Mesendoderm (in vitro differentiated cells): Measurements from ENCODE around the gene OR4F15.

Experiments
- DNase-seq: peaks from one replicate; pipeline ENCODE4 v3.0.0; 2013
- H2AK5ac ChIP-seq: 2 replicates; pipeline ENCODE4 v1.6.1; 2013; ENCODE audit warnings: low read length, inconsistent platforms
- H2BK120ac ChIP-seq: 2 replicates; pipeline ENCODE4 v1.6.1; 2013; ENCODE audit warnings: low read depth, mild to moderate bottlenecking, low read length, moderate library complexity, mixed read lengths
- H2BK15ac ChIP-seq: replicated peaks from 2 replicates; pipeline ENCODE4 v1.6.1; 2013; ENCODE audit warnings: low read depth, mild to moderate bottlenecking, moderate library complexity
- H2BK5ac ChIP-seq: 2 replicates; pipeline ENCODE4 v1.6.1; 2013; ENCODE audit warnings: low read length, inconsistent platforms
- H3K18ac ChIP-seq: 2 replicates; pipeline ENCODE4 v1.6.1; 2013; ENCODE audit warnings: mild to moderate bottlenecking, low read length, mixed read lengths
- H3K23ac ChIP-seq: one replicate; pipeline ENCODE4 v1.6.1; 2013; ENCODE audit warnings: low read length
- H3K27ac ChIP-seq: 2 replicates; pipeline ENCODE4 v1.5.1; 2013; ENCODE audit warnings: low read depth, mild to moderate bottlenecking, inconsistent platforms, low read length, moderate library complexity
- H3K27me3 ChIP-seq: 2 replicates; pipeline ENCODE4 v1.6.1; 2013; ENCODE audit warnings: low read length, control low read depth, mild to moderate bottlenecking, inconsistent platforms; ENCODE audit not compliant: insufficient read depth, poor library complexity
- H3K36me3 ChIP-seq: 2 replicates; pipeline ENCODE4 v1.6.1; 2013; ENCODE audit warnings: low read length, inconsistent platforms; ENCODE audit not compliant: control insufficient read depth, insufficient read depth
- H3K4ac ChIP-seq: one replicate; pipeline ENCODE4 v1.6.1; 2013; ENCODE audit warnings: low read depth, mild to moderate bottlenecking, low read length, moderate library complexity
- H3K4me1 ChIP-seq: 2 replicates; pipeline ENCODE4 v1.6.1; 2013; ENCODE audit warnings: low read depth, low read length, inconsistent platforms; ENCODE audit not compliant: control insufficient read depth
- H3K4me2 ChIP-seq: 2 replicates; pipeline ENCODE4 v1.6.1; 2013; ENCODE audit warnings: low read length
- H3K4me3 ChIP-seq: 2 replicates; pipeline ENCODE4 v1.5.1; 2013; ENCODE audit warnings: mild to moderate bottlenecking, low read length
- H3K56ac ChIP-seq: one replicate; pipeline ENCODE4 v1.6.1; 2013; ENCODE audit warnings: low read length
- H3K79me1 ChIP-seq: 2 replicates; pipeline ENCODE4 v1.6.1; 2013; ENCODE audit warnings: low read length, inconsistent platforms
- H3K79me2 ChIP-seq: 2 replicates; pipeline ENCODE4 v1.6.1; 2013; ENCODE audit warnings: mild to moderate bottlenecking, low read length; ENCODE audit not compliant: control insufficient read depth, insufficient read depth
- H3K9ac ChIP-seq: 2 replicates; pipeline ENCODE4 v1.6.1; 2013; ENCODE audit warnings: low read length, inconsistent platforms
- H4K5ac ChIP-seq: one replicate; pipeline ENCODE4 v1.6.1; 2013; ENCODE audit warnings: low read length
- H4K8ac ChIP-seq: one replicate; pipeline ENCODE4 v1.6.1; 2013; ENCODE audit warnings: low read depth, mild to moderate bottlenecking, control low read depth, low read length, moderate library complexity
- WGBS: extraction: QIAGEN DNeasy Blood & Tissue Kit; methylation state at CpG from one replicate; pipeline ENCODE4 v1.1.7; 2013; ENCODE audit warnings: low lambda C conversion rate, missing lambda C conversion rate; ENCODE audit not compliant: insufficient coverage; ENCODE audit errors: extremely low coverage; 5-methylcytosine and 5-hydroxymethylcytosine counted together

The OR4F15 gene

GRCh38 chr15:101804941-101805340 is 7.1 kb upstream of the OR4F15 start:
- Histone ChIP-seq H3K18ac (no peak overlapping the region), H2BK15ac (no peak overlapping the region), H2BK120ac (no peak overlapping the region), H3K79me2 (no peaks in the 10 kb centered on the region), H3K4me2 (no peak overlapping the region), H3K36me3 (no peaks in the 10 kb centered on the region), H3K79me1 (no peaks in the 10 kb centered on the region), H3K27me3 (no peaks in the 10 kb centered on the region), H3K56ac (no peak overlapping the region), H4K5ac (no peak overlapping the region), H2AK5ac (no peak overlapping the region), H3K4me3 (no peak overlapping the region), H3K4ac (no peak overlapping the region), H4K8ac (no peak overlapping the region), H3K27ac (no peak overlapping the region), H3K23ac (no peak overlapping the region), H3K9ac (no peak overlapping the region), H2BK5ac (no peak overlapping the region), H3K4me1 (no peaks in the 10 kb centered on the region)
- DNase-seq: no peak

- H3K27me3 ChIP-seq: no peaks in the 10 kb centered on the region
- H3K79me2 ChIP-seq: no peaks in the 10 kb centered on the region
- no peak overlapping the region for H4K8ac ChIP-seq
- no peak overlapping the region for H2BK5ac ChIP-seq
- no peak overlapping the region for H3K23ac ChIP-seq
- WGBS: no CpG with 5 or more reads among the region's 6 CpGs
- H3K79me1 ChIP-seq: no peaks in the 10 kb centered on the region
- H2BK120ac ChIP-seq: no peak overlapping the region
- H3K27ac ChIP-seq: no peak overlapping the region
- H3K4ac ChIP-seq: no peak overlapping the region
- no peaks in the 10 kb centered on the region for H3K36me3 ChIP-seq
- H3K9ac ChIP-seq: no peak overlapping the region
- no peak for DNase-seq
- no peak overlapping the region for H4K5ac ChIP-seq
- no peak overlapping the region for H3K4me2 ChIP-seq
- H2AK5ac ChIP-seq: no peak overlapping the region
- H2BK15ac ChIP-seq: no peak overlapping the region
- H3K18ac ChIP-seq: no peak overlapping the region
- no peak overlapping the region for H3K56ac ChIP-seq
- no peak overlapping the region for H3K4me3 ChIP-seq
- H3K4me1 ChIP-seq: no peaks in the 10 kb centered on the region
Measured at GRCh38 chr15:101805605-101806345, 6.2 kb upstream of the OR4F15 start.

GRCh38 chr15:101807345-101807945 is 4.6 kb upstream of the OR4F15 start:
- Histone ChIP-seq H2BK15ac (no peak overlapping the region), H2AK5ac (no peak overlapping the region), H3K4me2 (no peak overlapping the region), H3K79me2 (no peaks in the 10 kb centered on the region), H3K23ac (no peak overlapping the region), H4K8ac (no peak overlapping the region), H3K27me3 (no peaks in the 10 kb centered on the region), H3K36me3 (no peaks in the 10 kb centered on the region), H3K9ac (no peak overlapping the region), H3K4me3 (no peak overlapping the region), H3K4ac (no peak overlapping the region), H3K27ac (no peak overlapping the region), H2BK120ac (no peak overlapping the region), H3K18ac (no peak overlapping the region), H3K56ac (no peak overlapping the region), H2BK5ac (no peak overlapping the region), H4K5ac (no peak overlapping the region), H3K79me1 (no peaks in the 10 kb centered on the region), H3K4me1 (no peaks in the 10 kb centered on the region)
- WGBS: no CpG with 5 or more reads among the region's 10 CpGs
- no peak for DNase-seq

- WGBS: no CpG with 5 or more reads among the region's 2 CpGs
- H2BK120ac ChIP-seq: no peak overlapping the region
- no peak overlapping the region for H3K4me2 ChIP-seq
- H2BK15ac ChIP-seq: no peak overlapping the region
- H2BK5ac ChIP-seq: no peak overlapping the region
- H3K79me1 ChIP-seq: no peaks in the 10 kb centered on the region
- DNase-seq: no peak
- H3K36me3 ChIP-seq: no peaks in the 10 kb centered on the region
- H3K4ac ChIP-seq: no peak overlapping the region
- no peak overlapping the region for H4K8ac ChIP-seq
- no peaks in the 10 kb centered on the region for H3K27me3 ChIP-seq
- no peak overlapping the region for H3K9ac ChIP-seq
- H3K23ac ChIP-seq: no peak overlapping the region
- no peak overlapping the region for H3K56ac ChIP-seq
- H3K79me2 ChIP-seq: no peaks in the 10 kb centered on the region
- H3K4me1 ChIP-seq: no peaks in the 10 kb centered on the region
- no peak overlapping the region for H3K4me3 ChIP-seq
- H3K18ac ChIP-seq: no peak overlapping the region
- H3K27ac ChIP-seq: no peak overlapping the region
- H2AK5ac ChIP-seq: no peak overlapping the region
- H4K5ac ChIP-seq: no peak overlapping the region
Measured at GRCh38 chr15:101808201-101808600, 3.8 kb upstream of the OR4F15 start.

- H2AK5ac ChIP-seq: no peak overlapping the region
- H3K4me3 ChIP-seq: no peak overlapping the region
- H3K36me3 ChIP-seq: no peaks in the 10 kb centered on the region
- H4K8ac ChIP-seq: no peak overlapping the region
- no peaks in the 10 kb centered on the region for H3K79me2 ChIP-seq
- H3K9ac ChIP-seq: no peak overlapping the region
- no CpG with 5 or more reads among the region's 1 CpG for WGBS
- H3K27ac ChIP-seq: no peak overlapping the region
- H2BK120ac ChIP-seq: no peak overlapping the region
- H4K5ac ChIP-seq: no peak overlapping the region
- no peak for DNase-seq
- no peak overlapping the region for H3K23ac ChIP-seq
- no peak overlapping the region for H2BK15ac ChIP-seq
- no peaks in the 10 kb centered on the region for H3K79me1 ChIP-seq
- no peak overlapping the region for H3K4me2 ChIP-seq
- no peak overlapping the region for H3K56ac ChIP-seq
- H2BK5ac ChIP-seq: no peak overlapping the region
- no peaks in the 10 kb centered on the region for H3K27me3 ChIP-seq
- no peak overlapping the region for H3K4ac ChIP-seq
- no peak overlapping the region for H3K18ac ChIP-seq
- H3K4me1 ChIP-seq: no peaks in the 10 kb centered on the region
Measured at GRCh38 chr15:101810456-101810855, 1.5 kb upstream of the OR4F15 start.

- H3K4me2 ChIP-seq: no peak overlapping the region
- H2BK15ac ChIP-seq: no peak overlapping the region
- no peak overlapping the region for H3K23ac ChIP-seq
- no peak overlapping the region for H3K9ac ChIP-seq
- no peak overlapping the region for H4K8ac ChIP-seq
- no peak overlapping the region for H3K27ac ChIP-seq
- no peaks in the 10 kb centered on the region for H3K4me1 ChIP-seq
- no peak overlapping the region for H3K4me3 ChIP-seq
- H3K79me1 ChIP-seq: no peaks in the 10 kb centered on the region
- H3K27me3 ChIP-seq: no peaks in the 10 kb centered on the region
- H3K4ac ChIP-seq: no peak overlapping the region
- H3K56ac ChIP-seq: no peak overlapping the region
- peak; percentile 3 for DNase-seq
- no peak overlapping the region for H4K5ac ChIP-seq
- no CpG with 5 or more reads among the region's 3 CpGs for WGBS
- H3K79me2 ChIP-seq: no peaks in the 10 kb centered on the region
- no peak overlapping the region for H3K18ac ChIP-seq
- H2BK5ac ChIP-seq: no peak overlapping the region
- no peak overlapping the region for H2BK120ac ChIP-seq
- no peak overlapping the region for H2AK5ac ChIP-seq
- H3K36me3 ChIP-seq: no peaks in the 10 kb centered on the region
Measured at GRCh38 chr15:101810876-101811275, 1.1 kb upstream of the OR4F15 start.
